Renal pelvis (tissue), 12 donors: ENCODE measurements around the gene NDUFS5. TPM values are rescaled to one million over a fixed set of nuclear protein-coding genes. Genes with fewer than 3 reads are reported as not detected.
A peak's percentile ranks its signal among the peaks of the same experiment; 100 is the strongest.
"Not testable (repeated sequence)": the region's sequence is repeated elsewhere in the genome, so short reads cannot be mapped to it uniquely, and the experiment has no call there.

ENCODE experiments used
- DNase-seq: peaks from one replicate; pipeline ENCODE4 v3.0.0-alpha.2; 2013
- long read RNA-seq, 16 experiments: transcript quantifications; one replicate each; lab custom pipeline, GENCODE V29; 2026
- polyA plus RNA-seq, 3 donors: library from polyadenylated mRNA; unstranded; fragments of 120-200 nt; gene quantifications; one replicate each; pipeline ENCODE4 v1.2.1, GENCODE V29; 2013; ENCODE audit not compliant: insufficient read length in 3 of 3

NDUFS5 gene
- 100 to 1,000 TPM; 210 to 297 (median 249) TPM for polyA plus RNA-seq
- long read RNA-seq, donor 1, transcript NDUFS5-202 (3 exons, 548 nt), result minor isoform, 61 of 252 reads
- long read RNA-seq, donor 1, transcript NDUFS5-201 (3 exons, 544 nt), result major isoform, 180 of 252 reads
- long read RNA-seq, donor 1, partial matches to known transcripts, result 11 of 252 reads
- long read RNA-seq, donor 1, other reads (novel, unspliced or antisense), result 0 of 252 reads
- long read RNA-seq, donor 2, transcript NDUFS5-201 (3 exons, 544 nt), result major isoform, 174 of 267 reads
- long read RNA-seq, donor 2, transcript NDUFS5-202 (3 exons, 548 nt), result minor isoform, 54 of 267 reads
- long read RNA-seq, donor 2, partial matches to known transcripts, result 39 of 267 reads
- long read RNA-seq, donor 2, other reads (novel, unspliced or antisense), result 0 of 267 reads
- long read RNA-seq, donor 3, transcript NDUFS5-202 (3 exons, 548 nt), result major isoform, 99 of 213 reads
- long read RNA-seq, donor 3, transcript NDUFS5-201 (3 exons, 544 nt), result minor isoform, 91 of 213 reads
- long read RNA-seq, donor 3, partial matches to known transcripts, result 23 of 213 reads
- long read RNA-seq, donor 3, other reads (novel, unspliced or antisense), result 0 of 213 reads
- long read RNA-seq, donor 4, transcript NDUFS5-202 (3 exons, 548 nt), result minor isoform, 6 of 381 reads
- long read RNA-seq, donor 4, transcript NDUFS5-201 (3 exons, 544 nt), result major isoform, 314 of 381 reads
- long read RNA-seq, donor 4, partial matches to known transcripts, result 61 of 381 reads
- long read RNA-seq, donor 4, other reads (novel, unspliced or antisense), result 0 of 381 reads
- long read RNA-seq, donor 5, transcript NDUFS5-202 (3 exons, 548 nt), result minor isoform, 66 of 150 reads
- long read RNA-seq, donor 5, transcript NDUFS5-201 (3 exons, 544 nt), result major isoform, 72 of 150 reads
- long read RNA-seq, donor 5, partial matches to known transcripts, result 12 of 150 reads
- long read RNA-seq, donor 5, other reads (novel, unspliced or antisense), result 0 of 150 reads
- long read RNA-seq, donor 6, transcript NDUFS5-202 (3 exons, 548 nt), result major isoform, 83 of 186 reads
- long read RNA-seq, donor 6, transcript NDUFS5-201 (3 exons, 544 nt), result minor isoform, 71 of 186 reads
- long read RNA-seq, donor 6, partial matches to known transcripts, result 32 of 186 reads
- long read RNA-seq, donor 6, other reads (novel, unspliced or antisense), result 0 of 186 reads
- long read RNA-seq, donor 7, transcript NDUFS5-201 (3 exons, 544 nt), result major isoform, 181 of 292 reads
- long read RNA-seq, donor 7, transcript NDUFS5-202 (3 exons, 548 nt), result minor isoform, 78 of 292 reads
- long read RNA-seq, donor 7, partial matches to known transcripts, result 33 of 292 reads
- long read RNA-seq, donor 7, other reads (novel, unspliced or antisense), result 0 of 292 reads
- long read RNA-seq, donor 8, transcript NDUFS5-201 (3 exons, 544 nt), result major isoform, 90 of 116 reads
- long read RNA-seq, donor 8, partial matches to known transcripts, result 22 of 116 reads
- long read RNA-seq, donor 8, other reads (novel, unspliced or antisense), result 0 of 116 reads
- long read RNA-seq, donor 9, transcript NDUFS5-201 (3 exons, 544 nt), result major isoform, 256 of 300 reads
- long read RNA-seq, donor 9, transcript NDUFS5-202 (3 exons, 548 nt), result minor isoform, 13 of 300 reads
- long read RNA-seq, donor 9, partial matches to known transcripts, result 31 of 300 reads
- long read RNA-seq, donor 9, other reads (novel, unspliced or antisense), result 0 of 300 reads
- long read RNA-seq, donor 10, transcript NDUFS5-202 (3 exons, 548 nt), result major isoform, 86 of 192 reads
- long read RNA-seq, donor 10, transcript NDUFS5-201 (3 exons, 544 nt), result minor isoform, 83 of 192 reads
- long read RNA-seq, donor 10, partial matches to known transcripts, result 23 of 192 reads
- long read RNA-seq, donor 10, other reads (novel, unspliced or antisense), result 0 of 192 reads
- long read RNA-seq, donor 11, transcript NDUFS5-201 (3 exons, 544 nt), result minor isoform, 68 of 152 reads
- long read RNA-seq, donor 11, transcript NDUFS5-202 (3 exons, 548 nt), result major isoform, 72 of 152 reads
- long read RNA-seq, donor 11, partial matches to known transcripts, result 12 of 152 reads
- long read RNA-seq, donor 11, other reads (novel, unspliced or antisense), result 0 of 152 reads
- long read RNA-seq, donor 12, transcript NDUFS5-201 (3 exons, 544 nt), result major isoform, 276 of 313 reads
- long read RNA-seq, donor 12, transcript NDUFS5-202 (3 exons, 548 nt), result minor isoform, 7 of 313 reads
- long read RNA-seq, donor 12, partial matches to known transcripts, result 30 of 313 reads
- long read RNA-seq, donor 12, other reads (novel, unspliced or antisense), result 0 of 313 reads
- long read RNA-seq, donor 13, transcript NDUFS5-201 (3 exons, 544 nt), result major isoform, 159 of 210 reads
- long read RNA-seq, donor 13, transcript NDUFS5-202 (3 exons, 548 nt), result minor isoform, 8 of 210 reads
- long read RNA-seq, donor 13, partial matches to known transcripts, result 43 of 210 reads
- long read RNA-seq, donor 13, other reads (novel, unspliced or antisense), result 0 of 210 reads
- long read RNA-seq, donor 14, result 0 reads
- long read RNA-seq, donor 15, transcript NDUFS5-201 (3 exons, 544 nt), result major isoform, 175 of 275 reads
- long read RNA-seq, donor 15, transcript NDUFS5-202 (3 exons, 548 nt), result minor isoform, 54 of 275 reads
- long read RNA-seq, donor 15, partial matches to known transcripts, result 46 of 275 reads
- long read RNA-seq, donor 15, other reads (novel, unspliced or antisense), result 0 of 275 reads
- long read RNA-seq, donor 16, transcript NDUFS5-201 (3 exons, 544 nt), result minor isoform, 123 of 304 reads
- long read RNA-seq, donor 16, transcript NDUFS5-202 (3 exons, 548 nt), result major isoform, 136 of 304 reads
- long read RNA-seq, donor 16, partial matches to known transcripts, result 45 of 304 reads
- long read RNA-seq, donor 16, other reads (novel, unspliced or antisense), result 0 of 304 reads

DNA sequence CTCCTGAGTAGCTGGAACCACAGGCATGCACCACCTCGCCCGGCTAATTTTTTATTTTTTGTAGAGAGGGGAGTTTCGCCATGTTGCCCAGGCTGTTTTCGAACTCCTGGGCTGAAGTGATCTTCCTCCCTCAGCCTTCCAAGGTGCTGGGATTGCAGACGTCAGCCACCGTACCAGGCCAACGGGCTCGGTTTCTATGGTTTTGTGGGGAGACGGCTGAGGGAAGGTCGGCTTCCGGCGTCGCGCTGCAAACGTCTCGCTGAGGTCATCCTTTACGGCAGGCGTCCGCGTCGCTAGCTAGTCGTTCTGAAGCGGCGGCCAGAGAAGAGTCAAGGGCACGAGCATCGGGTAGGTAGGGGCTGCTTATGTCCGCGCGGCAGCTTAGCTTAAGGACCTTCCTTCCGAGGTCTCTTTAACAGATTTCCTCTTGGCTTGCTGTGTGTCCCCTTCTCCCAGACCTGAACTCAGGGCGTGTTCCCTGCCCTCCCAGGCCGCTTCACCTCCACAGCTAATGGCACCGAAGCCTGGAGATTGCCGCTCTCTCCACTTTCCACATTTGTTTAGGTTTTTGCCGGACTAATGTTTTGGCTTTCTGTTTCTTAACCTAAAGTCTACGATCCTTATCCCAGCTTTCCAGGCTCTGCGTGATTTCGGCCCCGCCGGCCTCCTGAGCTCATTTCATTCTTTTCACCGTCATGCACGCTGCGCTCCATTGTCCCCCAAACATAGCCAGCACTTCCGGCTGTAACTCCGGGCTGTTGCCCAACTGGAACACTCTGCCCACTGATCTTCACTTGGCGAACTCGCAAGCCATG, at the start of gene NDUFS5:
TSS of gene NDUFS5 (plus strand) at position 300 of the 815 bp plus-strand sequence. CDS start 2,375 bp downstream, outside the sequence.
- peak; percentile 93 for DNase-seq

DNA sequence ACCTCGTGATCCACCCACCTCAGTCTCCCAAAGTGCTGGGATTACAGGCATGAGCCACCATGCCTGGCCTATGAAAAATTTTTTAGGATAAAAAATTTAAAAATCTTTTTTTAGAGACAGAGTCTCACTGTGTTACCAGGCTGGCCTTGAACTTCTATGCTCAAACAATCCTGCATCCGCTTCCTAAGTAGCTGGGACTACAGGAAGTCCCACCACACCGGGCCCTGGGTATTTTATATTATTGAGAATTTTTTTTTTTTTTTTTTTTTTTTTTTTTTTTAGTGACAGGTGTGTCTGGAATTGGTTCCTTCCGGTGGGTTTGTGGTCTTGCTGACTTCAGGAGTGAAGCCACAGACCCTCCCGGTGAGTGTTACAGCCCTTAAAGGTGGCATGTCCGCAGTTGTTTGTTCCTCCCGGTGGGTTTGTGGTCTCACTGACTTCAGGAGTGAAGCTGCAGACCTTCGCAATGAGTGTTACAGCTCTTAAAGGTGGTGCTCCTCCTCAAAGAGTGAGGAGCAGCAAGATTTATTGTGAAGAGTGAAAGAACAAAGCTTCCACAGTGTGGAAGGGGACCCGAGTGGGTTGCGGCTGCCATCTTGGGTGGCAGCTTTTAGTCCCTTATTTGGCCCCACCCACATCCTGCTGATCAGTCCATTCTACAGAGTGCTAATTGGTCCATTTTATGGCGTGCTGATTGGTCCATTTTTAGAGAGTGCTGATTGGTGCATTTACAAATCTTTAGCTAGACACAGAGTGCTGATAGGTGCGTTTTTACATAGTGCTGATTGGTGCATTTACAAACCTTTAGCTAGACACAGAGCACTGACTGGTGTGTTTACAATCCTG, 48.5 kb upstream of the NDUFS5 start:
- not testable (repeated sequence) for DNase-seq

DNA sequence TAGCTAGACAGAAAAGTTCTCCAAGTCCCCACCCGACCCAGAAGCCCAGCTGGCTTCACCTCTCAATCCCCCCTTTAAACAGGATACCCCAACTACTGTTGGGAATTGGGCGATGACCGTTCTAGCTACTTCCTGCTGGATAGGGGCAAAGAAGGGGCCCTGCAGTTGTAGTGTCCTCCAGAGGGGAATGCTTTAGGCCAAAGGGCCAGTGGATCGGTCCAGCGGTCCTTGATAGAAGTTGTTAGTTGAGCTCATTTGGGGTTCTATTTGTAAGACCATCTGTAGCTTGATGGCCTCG, 48.0 kb upstream of the NDUFS5 start:
- not testable (repeated sequence) for DNase-seq

DNA sequence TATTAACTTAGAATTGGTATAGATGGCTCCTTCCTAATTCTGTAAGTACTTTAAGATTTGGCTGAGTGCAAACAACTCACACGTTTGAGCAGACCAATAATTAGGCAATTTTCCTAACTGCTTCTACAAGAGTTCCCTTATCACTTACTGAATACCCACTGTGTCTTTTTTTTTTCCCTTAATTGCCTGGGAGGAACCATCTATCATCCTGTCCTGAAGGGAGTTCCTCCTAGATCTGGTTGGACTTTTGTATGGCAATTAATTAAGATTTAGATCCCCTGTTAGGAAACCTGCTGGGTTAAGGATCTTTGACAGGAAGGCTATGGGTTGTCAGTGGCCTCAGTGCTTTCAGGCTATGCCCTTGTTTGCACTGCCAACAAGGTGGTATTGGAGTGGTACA, 46.8 kb upstream of the NDUFS5 start:
- DNase-seq, result not testable (repeated sequence)

DNA sequence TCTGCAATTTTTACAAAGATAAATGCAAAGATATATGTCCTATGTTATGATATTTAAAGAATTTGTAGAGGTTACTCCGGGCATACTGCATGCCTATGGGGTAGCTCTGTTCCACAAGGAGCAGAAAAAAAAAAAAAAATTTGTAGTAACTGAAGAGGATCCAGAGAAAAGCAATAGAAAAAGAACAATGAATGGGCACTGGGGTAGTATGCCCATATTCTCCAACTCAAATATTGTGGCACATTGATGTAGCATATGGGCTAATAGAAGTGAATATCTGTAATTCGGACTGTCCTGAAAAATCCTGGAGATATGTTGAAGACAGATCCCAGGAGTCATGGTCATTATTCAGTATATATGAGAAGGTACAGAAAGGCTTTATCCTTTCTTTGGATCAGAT, 36.2 kb upstream of the NDUFS5 start:
- DNase-seq, result no peak

DNA sequence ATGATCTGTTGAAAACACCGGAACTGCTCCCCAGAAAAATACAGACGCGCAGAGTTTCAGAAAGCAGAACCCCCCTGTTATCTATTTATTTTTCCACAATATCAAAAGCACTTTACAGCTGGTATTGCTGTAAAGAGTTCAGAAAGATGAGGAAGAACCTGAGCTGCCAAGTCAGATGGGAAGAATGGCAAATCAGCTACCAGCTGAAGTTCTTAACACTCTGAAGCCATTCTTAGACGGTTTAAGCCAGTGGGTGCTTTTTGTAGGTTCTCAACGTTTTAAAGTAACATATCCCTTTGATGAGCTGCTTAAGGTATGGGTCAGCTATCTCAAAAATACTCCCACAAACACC, 35.8 kb upstream of the NDUFS5 start:
- no peak for DNase-seq

DNA sequence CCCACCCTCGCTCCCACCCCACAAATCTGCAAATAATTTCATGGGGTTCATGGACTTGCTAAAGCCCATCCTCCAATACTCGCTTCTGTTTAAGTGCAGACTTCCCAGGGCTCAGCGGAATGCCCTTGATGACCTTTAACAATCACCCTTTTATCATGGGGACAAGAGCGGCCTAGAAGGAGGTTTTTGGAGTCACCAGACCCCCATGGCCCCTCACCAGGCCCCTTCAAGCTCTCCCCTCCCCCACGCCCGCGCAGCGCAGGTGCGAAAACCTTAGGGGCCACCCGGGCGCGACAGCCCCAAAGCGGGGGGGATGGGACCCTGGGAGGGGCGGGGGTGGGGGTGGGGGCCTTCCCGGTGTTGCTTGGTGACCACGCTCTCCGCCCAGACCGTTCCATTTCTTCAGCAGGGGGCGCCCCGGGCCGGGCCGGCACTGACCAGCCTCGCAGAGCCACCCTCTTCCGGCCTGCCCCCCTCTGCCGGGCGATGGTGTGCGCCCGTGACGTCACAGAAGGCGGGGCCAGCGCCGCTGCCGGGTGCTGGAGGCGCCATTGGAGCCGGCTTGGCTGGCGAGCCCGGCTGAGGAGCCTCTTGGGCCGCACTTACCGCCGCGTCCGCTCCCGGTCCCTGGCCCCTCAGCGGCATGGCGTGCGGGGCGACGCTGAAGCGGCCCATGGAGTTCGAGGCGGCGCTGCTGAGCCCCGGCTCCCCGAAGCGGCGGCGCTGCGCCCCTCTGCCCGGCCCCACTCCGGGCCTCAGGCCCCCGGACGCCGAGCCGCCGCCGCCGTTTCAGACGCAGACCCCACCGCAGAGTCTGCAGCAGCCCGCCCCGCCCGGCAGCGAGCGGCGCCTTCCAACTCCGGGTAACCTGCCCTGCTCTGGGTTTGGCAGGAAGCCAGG, 35.2 kb upstream of the NDUFS5 start, which contains the start of gene AKIRIN1:
TSS of gene AKIRIN1 (plus strand) at position 539 of the 900 bp plus-strand sequence. CDS start at position 644, 105 bp downstream.
- peak; percentile 95 for DNase-seq

DNA sequence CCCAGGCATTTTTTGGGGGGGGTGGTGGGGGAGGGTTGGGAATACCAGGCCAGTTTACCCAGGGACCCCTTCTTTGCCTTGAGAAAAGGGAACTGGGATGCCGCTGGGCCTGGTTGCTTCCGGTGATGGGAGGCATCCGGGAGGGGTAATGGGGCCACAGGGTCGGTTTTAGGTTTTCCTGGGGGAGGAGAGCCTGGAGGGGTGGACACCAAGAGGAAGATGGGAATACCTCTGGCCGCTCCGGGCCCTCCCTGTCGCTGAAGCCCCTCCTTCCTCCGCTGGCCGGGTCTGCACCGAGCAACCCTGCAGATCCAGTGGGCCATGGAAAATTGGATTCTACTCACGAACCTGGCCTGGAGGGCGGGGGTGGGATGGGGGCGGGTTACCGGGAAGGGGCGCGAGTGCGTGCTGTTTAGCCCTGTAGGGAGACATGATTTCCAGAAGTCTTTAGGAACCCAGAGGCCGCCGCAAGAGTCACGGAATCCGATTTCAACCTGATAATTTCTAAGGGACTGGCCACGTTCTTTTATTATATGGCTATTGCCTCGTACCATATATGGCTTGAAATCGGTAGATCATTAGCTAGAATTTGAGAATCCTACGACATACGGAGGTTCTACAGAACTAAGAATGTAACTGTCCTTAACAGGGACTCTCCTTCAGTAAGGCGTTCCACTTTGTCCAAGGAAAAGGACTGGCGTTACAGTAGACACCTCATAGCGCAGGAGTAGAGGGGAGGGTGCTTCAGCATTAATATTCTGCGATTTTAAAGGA, 34.3 kb upstream of the NDUFS5 start:
- peak; percentile 65 for DNase-seq

DNA sequence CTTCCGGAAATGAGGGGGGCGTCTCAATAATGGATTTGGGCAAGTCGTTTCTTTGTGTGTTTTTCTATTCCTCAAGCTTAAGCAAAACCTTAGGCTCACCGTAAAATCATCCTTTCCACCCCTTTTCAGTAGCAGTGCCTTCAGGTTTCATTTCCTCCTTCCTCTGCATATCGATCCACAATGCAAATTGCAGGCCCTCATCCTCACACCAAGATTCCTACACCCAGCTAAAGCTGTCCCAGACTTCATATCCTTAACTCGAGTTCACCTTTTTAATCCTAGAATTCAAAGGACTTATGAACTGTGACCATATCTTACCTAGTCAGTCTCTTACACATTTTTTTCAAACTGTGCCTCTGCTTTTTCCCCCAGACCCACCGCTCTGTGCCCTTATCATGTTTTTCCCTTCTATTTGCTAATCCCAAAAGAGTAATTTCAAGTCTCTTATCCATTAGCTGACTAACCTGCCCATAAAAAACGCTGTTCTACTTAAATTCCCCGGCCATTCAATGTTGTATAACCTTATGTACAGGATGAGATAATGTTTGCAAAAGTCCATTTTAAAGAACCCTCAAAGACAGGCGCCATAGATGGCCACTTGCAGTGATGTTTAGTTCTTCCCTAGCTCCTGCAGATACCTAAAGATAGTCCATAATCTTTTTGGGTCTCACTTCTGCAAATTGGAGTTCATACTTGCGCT, 33.6 kb upstream of the NDUFS5 start:
- DNase-seq, result no peak

DNA sequence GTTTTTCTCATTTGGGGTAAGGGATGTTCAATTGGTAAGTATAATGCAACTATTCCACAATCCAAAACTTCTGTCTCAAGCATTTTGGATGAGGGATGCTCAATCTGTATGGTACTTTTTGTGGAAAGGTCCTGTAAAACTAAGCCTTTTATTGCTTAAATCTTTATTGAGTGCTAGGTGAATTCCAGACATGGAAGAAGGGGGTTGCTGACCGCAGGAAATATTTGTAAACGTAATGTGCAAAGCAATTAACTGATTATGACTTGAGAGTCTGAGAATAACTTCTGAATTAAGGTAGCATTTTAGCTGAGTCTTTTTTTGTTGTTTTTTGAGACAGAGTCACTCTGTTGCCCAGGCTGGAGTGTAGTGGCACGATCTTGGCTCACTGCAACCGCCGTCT, 32.0 kb upstream of the NDUFS5 start:
- DNase-seq, result no peak

DNA sequence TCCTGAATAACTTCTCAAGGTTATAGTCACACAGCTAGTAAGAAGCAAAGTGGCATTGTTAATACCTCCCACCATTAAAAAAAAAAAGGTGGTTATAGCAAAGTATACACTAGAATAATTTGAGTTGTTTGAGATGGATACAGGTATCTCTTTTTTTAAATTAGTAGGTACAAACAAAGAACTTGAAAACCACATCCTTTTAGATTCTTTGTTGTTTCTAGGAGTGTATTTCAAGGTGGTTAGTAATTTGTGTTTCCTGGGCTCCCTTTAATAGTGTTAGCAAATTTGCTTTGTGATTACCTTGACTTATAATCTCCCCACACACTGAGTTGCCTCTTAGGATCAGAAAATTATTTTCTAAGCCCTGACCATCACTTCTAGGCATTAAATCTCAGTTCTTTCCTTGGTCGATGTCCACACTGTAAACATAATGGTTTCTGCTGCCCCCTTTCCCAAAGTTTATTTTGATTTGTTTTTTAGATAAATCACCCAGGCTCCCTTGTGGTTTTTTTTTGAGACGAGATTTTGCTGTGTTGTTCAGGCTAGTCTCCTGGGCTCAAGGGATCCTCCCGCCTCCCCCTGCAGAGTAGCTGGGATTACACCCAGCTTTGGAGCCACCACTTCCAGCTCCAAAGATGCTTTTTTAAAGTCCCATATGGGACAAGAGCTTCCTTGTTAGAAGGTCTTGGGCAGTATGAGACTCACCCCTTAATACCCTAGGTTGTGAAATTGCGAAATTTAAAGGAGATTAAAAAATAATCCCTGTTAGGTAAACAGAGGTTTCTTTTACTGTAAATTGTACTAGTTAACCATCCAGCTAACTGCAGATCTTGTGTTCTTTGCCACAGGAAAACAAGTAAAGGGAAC, 28.9 kb upstream of the NDUFS5 start:
- DNase-seq, result no peak

DNA sequence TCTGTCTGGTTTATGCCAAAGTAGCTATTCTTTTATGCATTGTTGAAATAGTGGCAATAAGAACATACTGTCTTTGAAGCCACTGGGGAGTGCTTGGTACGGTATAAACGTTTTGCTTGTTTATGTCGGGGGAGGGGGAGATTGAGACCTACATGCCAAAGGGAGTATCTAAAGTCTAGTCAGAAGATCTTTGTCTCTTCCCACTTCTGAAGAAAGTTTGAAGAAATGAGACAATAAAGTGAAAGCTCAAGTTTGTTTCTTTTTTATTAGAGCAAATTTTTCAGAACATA, 28.3 kb upstream of the NDUFS5 start:
- DNase-seq, result no peak
